HepG2 (cell line): Measurements from ENCODE around the gene MYO5B. TPM values are rescaled to one million over a fixed set of nuclear protein-coding genes. Genes with fewer than 3 reads are reported as not detected.

Experiments used
- ERF ChIP-seq: IDR thresholded peaks from 2 replicates; pipeline ENCODE4 v1.6.1; 2018; ENCODE audit warnings: missing biosample characterization, missing genetic modification reagents
- FOXA3 ChIP-seq: IDR thresholded peaks from 2 replicates; pipeline ENCODE4 v1.6.1; 2016; ENCODE audit warnings: missing genetic modification reagents, missing compliant biosample characterization
- JUND ChIP-seq: sonication (generic); formaldehyde crosslinking; IDR thresholded peaks from 2 replicates; pipeline ENCODE4 v1.8.0; 2022; ENCODE audit warnings: mild to moderate bottlenecking, missing genetic modification reagents
- KLF15 ChIP-seq: sonication (generic); formaldehyde crosslinking; IDR thresholded peaks from 2 replicates; pipeline ENCODE4 v1.8.1; 2023; ENCODE audit warnings: borderline replicate concordance, mild to moderate bottlenecking, inconsistent platforms, missing genetic modification reagents, mixed read lengths
- MEIS1 ChIP-seq: sonication (generic); formaldehyde crosslinking; IDR thresholded peaks from 2 replicates; pipeline ENCODE4 v1.9.0; 2021; ENCODE audit warnings: mild to moderate bottlenecking, missing genetic modification reagents, moderate library complexity, borderline replicate concordance
- MLLT10 ChIP-seq: sonication (generic); formaldehyde crosslinking; IDR thresholded peaks from 2 replicates; pipeline ENCODE4 v1.4.0; 2020; ENCODE audit warnings: missing genetic modification reagents
- NAIF1 ChIP-seq: sonication (generic); formaldehyde crosslinking; IDR thresholded peaks from 2 replicates; pipeline ENCODE4 v1.5.0; 2020; ENCODE audit warnings: mild to moderate bottlenecking, missing genetic modification reagents, borderline replicate concordance
- ONECUT2 ChIP-seq: sonication (generic); formaldehyde crosslinking; IDR thresholded peaks from 2 replicates; pipeline ENCODE4 v1.4.0; 2020; ENCODE audit warnings: missing genetic modification reagents
- RARG ChIP-seq: sonication (generic); formaldehyde crosslinking; IDR thresholded peaks from 2 replicates; pipeline ENCODE4 v1.4.0; 2020; ENCODE audit warnings: low read depth, mild to moderate bottlenecking, missing genetic modification reagents
- SIX4 ChIP-seq: sonication (generic); formaldehyde crosslinking; IDR thresholded peaks from 2 replicates; pipeline ENCODE4 v1.4.0; 2020; ENCODE audit warnings: missing genetic modification reagents
- SP4 ChIP-seq: sonication (generic); formaldehyde crosslinking; IDR thresholded peaks from 2 replicates; pipeline ENCODE4 v1.8.1; 2023; ENCODE audit warnings: mild to moderate bottlenecking, missing genetic modification reagents
- TEAD3 ChIP-seq: optimal IDR thresholded peaks from 2 replicates; pipeline ENCODE3; 2016; ENCODE audit warnings: borderline replicate concordance
- YEATS4 ChIP-seq: sonication (generic); formaldehyde crosslinking; IDR thresholded peaks from 2 replicates; pipeline ENCODE4 v1.4.0; 2020; ENCODE audit warnings: missing genetic modification reagents, borderline replicate concordance
- ZNF160 ChIP-seq: sonication (generic); formaldehyde crosslinking; IDR thresholded peaks from 2 replicates; pipeline ENCODE4 v1.8.0; 2022; ENCODE audit warnings: mild to moderate bottlenecking, inconsistent platforms, missing genetic modification reagents
- ZNF224 ChIP-seq: sonication (generic); formaldehyde crosslinking; IDR thresholded peaks from 2 replicates; pipeline ENCODE4 v1.5.0; 2020; ENCODE audit warnings: mild to moderate bottlenecking, missing genetic modification reagents
- ZNF543 ChIP-seq: sonication (generic); formaldehyde crosslinking; IDR thresholded peaks from 2 replicates; pipeline ENCODE4 v1.4.0; 2020; ENCODE audit warnings: mild to moderate bottlenecking, missing genetic modification reagents
- ZNF644 ChIP-seq: IDR thresholded peaks from 2 replicates; pipeline ENCODE4 v1.6.1; 2016; ENCODE audit warnings: low read depth
- ZNF674 ChIP-seq: sonication (generic); formaldehyde crosslinking; IDR thresholded peaks from 2 replicates; pipeline ENCODE4 v1.5.0; 2020; ENCODE audit warnings: low read depth, mild to moderate bottlenecking, missing genetic modification reagents
- ZNF850 ChIP-seq: sonication (generic); formaldehyde crosslinking; conservative IDR thresholded peaks from 2 replicates; pipeline ENCODE4 v1.9.0; 2021; ENCODE audit warnings: mild to moderate bottlenecking, missing genetic modification reagents
- polyA plus RNA-seq, 8 experiments: library from polyadenylated mRNA; depleted of rRNA in 3 of 8; stranded (reverse) in 7 of 8; unstranded in 1 of 8; fragments of >200 nt; fragmentation: Illumina TruSeq in 4 of 8; extraction: Trizol in 4 of 8; gene quantifications; 2 replicates each; pipeline versions ENCODE4 v1.2.1 to v1.2.3, GENCODE V29; 2011 to 2016; ENCODE audit warnings: low read depth in 4 of 8, missing spikeins in 1 of 8, mixed read lengths in 1 of 8; ENCODE audit not compliant: insufficient read depth in 1 of 8
- total RNA-seq, 5 experiments: library from RNA; depleted of rRNA; stranded (reverse); fragments of >200 nt; fragmentation: Illumina TruSeq; extraction: Trizol; gene quantifications; 2 replicates each; pipeline ENCODE4 v1.2.3, GENCODE V29; 2016; ENCODE audit warnings: low read depth in 1 of 5
- TF ChIP-seq, protein P1 (sequence below): sonication (generic); formaldehyde crosslinking; IDR thresholded peaks from 2 replicates; pipeline ENCODE4 v1.4.0; 2020; ENCODE audit warnings: missing genetic modification reagents, borderline replicate concordance
- TF ChIP-seq, protein P2 (sequence below): sonication (generic); formaldehyde crosslinking; IDR thresholded peaks from 2 replicates; pipeline ENCODE4 v1.5.1; 2020; ENCODE audit warnings: missing genetic modification reagents, mild to moderate bottlenecking, borderline replicate concordance
- TF ChIP-seq, protein P3 (sequence below): sonication (generic); formaldehyde crosslinking; IDR thresholded peaks from 2 replicates; pipeline ENCODE4 v1.4.0; 2020; ENCODE audit warnings: mild to moderate bottlenecking, missing genetic modification reagents
- TF ChIP-seq, protein P4 (sequence below): sonication (generic); formaldehyde crosslinking; IDR thresholded peaks from 2 replicates; pipeline ENCODE4 v1.8.0; 2022; ENCODE audit warnings: mild to moderate bottlenecking, missing genetic modification reagents
- TF ChIP-seq, protein P5 (sequence below): IDR thresholded peaks from 2 replicates; pipeline ENCODE4 v1.6.1; 2016; ENCODE audit warnings: mild to moderate bottlenecking, missing biosample characterization, missing genetic modification reagents
- TF ChIP-seq, protein P6 (sequence below): sonication (generic); formaldehyde crosslinking; IDR thresholded peaks from 2 replicates; pipeline ENCODE4 v1.4.0; 2020; ENCODE audit warnings: missing genetic modification reagents, borderline replicate concordance

Gene MYO5B
- total and polyA plus RNA-seq, 2 of the 13 experiments (the other 11 are each of a cell fraction or from before 2014, with no cell fraction given), result 13.1 to 24.0 TPM

DNA sequence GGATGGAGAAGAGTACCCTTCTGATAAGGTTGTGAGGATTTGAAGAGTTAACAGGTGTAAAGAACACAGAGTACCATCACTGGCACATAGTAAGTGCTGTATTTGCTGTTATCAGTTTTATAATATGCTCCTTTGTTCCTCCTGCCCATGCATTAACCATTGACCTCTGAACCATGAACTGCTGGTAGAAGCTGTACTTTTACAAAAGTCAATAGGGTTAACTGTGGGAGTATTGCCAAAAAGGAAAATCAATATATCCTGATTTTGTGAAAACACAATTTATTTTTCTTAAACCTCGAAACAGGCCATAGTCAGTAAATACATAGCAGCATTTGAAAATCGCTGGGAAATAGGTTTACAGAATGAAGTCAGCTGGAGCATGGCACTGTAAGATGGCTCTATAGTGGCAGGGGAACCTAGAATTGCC lies 362.7 kb downstream of the MYO5B start (continued):
- TF ChIP-seq, protein P1, sequence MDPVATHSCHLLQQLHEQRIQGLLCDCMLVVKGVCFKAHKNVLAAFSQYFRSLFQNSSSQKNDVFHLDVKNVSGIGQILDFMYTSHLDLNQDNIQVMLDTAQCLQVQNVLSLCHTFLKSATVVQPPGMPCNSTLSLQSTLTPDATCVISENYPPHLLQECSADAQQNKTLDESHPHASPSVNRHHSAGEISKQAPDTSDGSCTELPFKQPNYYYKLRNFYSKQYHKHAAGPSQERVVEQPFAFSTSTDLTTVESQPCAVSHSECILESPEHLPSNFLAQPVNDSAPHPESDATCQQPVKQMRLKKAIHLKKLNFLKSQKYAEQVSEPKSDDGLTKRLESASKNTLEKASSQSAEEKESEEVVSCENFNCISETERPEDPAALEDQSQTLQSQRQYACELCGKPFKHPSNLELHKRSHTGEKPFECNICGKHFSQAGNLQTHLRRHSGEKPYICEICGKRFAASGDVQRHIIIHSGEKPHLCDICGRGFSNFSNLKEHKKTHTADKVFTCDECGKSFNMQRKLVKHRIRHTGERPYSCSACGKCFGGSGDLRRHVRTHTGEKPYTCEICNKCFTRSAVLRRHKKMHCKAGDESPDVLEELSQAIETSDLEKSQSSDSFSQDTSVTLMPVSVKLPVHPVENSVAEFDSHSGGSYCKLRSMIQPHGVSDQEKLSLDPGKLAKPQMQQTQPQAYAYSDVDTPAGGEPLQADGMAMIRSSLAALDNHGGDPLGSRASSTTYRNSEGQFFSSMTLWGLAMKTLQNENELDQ (CRISPR knock-in tag), result no peak
- TF ChIP-seq ERF (CRISPR knock-in tag) (peak; percentile 35; the same call in 1 of the 2 replicates), FOXA3 (CRISPR knock-in tag) (peak; percentile 88), ZNF674 (no peak), NAIF1 (CRISPR knock-in tag) (no peak), ZNF160 (CRISPR knock-in tag) (no peak), MEIS1 (CRISPR knock-in tag) (no peak), SIX4 (CRISPR knock-in tag) (peak; percentile 37; the same call in 1 of the 2 replicates), ZNF224 (CRISPR knock-in tag) (no peak), ZNF644 (no peak), KLF15 (CRISPR knock-in tag) (no peak), JUND (CRISPR knock-in tag) (0 out of 2 replicates have a peak, but pooled peaks have one; percentile 25), ONECUT2 (CRISPR knock-in tag) (peak; percentile 96), TEAD3 (CRISPR knock-in tag) (peak; percentile 42), RARG (0 out of 2 replicates have a peak, but pooled peaks have one; percentile 70), ZNF543 (CRISPR knock-in tag) (no peak), ZNF850 (CRISPR knock-in tag) (no peak), YEATS4 (CRISPR knock-in tag) (no peak), MLLT10 (no peak), SP4 (CRISPR knock-in tag) (no peak)
- TF ChIP-seq, protein P2, sequence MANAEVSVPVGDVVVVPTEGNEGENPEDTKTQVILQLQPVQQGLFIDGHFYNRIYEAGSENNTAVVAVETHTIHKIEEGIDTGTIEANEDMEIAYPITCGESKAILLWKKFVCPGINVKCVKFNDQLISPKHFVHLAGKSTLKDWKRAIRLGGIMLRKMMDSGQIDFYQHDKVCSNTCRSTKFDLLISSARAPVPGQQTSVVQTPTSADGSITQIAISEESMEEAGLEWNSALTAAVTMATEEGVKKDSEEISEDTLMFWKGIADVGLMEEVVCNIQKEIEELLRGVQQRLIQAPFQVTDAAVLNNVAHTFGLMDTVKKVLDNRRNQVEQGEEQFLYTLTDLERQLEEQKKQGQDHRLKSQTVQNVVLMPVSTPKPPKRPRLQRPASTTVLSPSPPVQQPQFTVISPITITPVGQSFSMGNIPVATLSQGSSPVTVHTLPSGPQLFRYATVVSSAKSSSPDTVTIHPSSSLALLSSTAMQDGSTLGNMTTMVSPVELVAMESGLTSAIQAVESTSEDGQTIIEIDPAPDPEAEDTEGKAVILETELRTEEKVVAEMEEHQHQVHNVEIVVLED (CRISPR knock-in tag), result no peak; the same call in 1 of the 2 replicates
- TF ChIP-seq, protein P3, sequence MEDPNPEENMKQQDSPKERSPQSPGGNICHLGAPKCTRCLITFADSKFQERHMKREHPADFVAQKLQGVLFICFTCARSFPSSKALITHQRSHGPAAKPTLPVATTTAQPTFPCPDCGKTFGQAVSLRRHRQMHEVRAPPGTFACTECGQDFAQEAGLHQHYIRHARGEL (CRISPR knock-in tag), result no peak
- TF ChIP-seq, protein P4, sequence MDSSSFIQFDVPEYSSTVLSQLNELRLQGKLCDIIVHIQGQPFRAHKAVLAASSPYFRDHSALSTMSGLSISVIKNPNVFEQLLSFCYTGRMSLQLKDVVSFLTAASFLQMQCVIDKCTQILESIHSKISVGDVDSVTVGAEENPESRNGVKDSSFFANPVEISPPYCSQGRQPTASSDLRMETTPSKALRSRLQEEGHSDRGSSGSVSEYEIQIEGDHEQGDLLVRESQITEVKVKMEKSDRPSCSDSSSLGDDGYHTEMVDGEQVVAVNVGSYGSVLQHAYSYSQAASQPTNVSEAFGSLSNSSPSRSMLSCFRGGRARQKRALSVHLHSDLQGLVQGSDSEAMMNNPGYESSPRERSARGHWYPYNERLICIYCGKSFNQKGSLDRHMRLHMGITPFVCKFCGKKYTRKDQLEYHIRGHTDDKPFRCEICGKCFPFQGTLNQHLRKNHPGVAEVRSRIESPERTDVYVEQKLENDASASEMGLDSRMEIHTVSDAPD, result peak; percentile 35; the same call in 1 of the 2 replicates
- TF ChIP-seq, protein P5, sequence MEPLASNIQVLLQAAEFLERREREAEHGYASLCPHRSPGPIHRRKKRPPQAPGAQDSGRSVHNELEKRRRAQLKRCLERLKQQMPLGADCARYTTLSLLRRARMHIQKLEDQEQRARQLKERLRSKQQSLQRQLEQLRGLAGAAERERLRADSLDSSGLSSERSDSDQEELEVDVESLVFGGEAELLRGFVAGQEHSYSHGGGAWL (CRISPR knock-in tag), result no peak
- TF ChIP-seq, protein P6, sequence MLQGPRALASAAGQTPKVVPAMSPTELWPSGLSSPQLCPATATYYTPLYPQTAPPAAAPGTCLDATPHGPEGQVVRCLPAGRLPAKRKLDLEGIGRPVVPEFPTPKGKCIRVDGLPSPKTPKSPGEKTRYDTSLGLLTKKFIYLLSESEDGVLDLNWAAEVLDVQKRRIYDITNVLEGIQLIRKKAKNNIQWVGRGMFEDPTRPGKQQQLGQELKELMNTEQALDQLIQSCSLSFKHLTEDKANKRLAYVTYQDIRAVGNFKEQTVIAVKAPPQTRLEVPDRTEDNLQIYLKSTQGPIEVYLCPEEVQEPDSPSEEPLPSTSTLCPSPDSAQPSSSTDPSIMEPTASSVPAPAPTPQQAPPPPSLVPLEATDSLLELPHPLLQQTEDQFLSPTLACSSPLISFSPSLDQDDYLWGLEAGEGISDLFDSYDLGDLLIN (CRISPR knock-in tag), result no peak
